ENCODE results near the gene LACC1.

LACC1 gene

GRCh38 chr13:43874504-43875092, 5.1 kb upstream of the LACC1 start:
- Mint-ChIP-seq H3K4me3 (no peak overlapping the region), H3K4me1 (peaks cover 6% of the 10 kb centered on the region), H3K27me3 (no peaks in the 10 kb centered on the region), H3K27ac (ENCODE audit: low read depth) (no peak overlapping the region), H3K9me3 (no peaks in the 10 kb centered on the region), H3K36me3 (ENCODE audit: insufficient read depth) (peaks cover 2% of the 10 kb centered on the region)
- ATAC-seq (replicated peaks; ENCODE audit: extremely low read depth, poor library complexity, severe bottlenecking) (no peak), DNase-seq (ENCODE audit: low spot score in 2 of 2) (no peak)

GRCh38 chr13:43876366-43876765, 3.3 kb upstream of the LACC1 start:
- ATAC-seq (replicated peaks; ENCODE audit: extremely low read depth, poor library complexity, severe bottlenecking) = no peak
- no peaks in the 10 kb centered on the region for H3K9me3 Mint-ChIP-seq
- no peak overlapping the region for H3K4me3 Mint-ChIP-seq
- H3K36me3 Mint-ChIP-seq (ENCODE audit: insufficient read depth) = peaks cover 2% of the 10 kb centered on the region
- peaks cover 13% of the 10 kb centered on the region for H3K4me1 Mint-ChIP-seq
- H3K27me3 Mint-ChIP-seq = no peaks in the 10 kb centered on the region
- no peak overlapping the region for H3K27ac Mint-ChIP-seq (ENCODE audit: low read depth)
- no peak for DNase-seq (ENCODE audit: low spot score in 2 of 2)

DNA sequence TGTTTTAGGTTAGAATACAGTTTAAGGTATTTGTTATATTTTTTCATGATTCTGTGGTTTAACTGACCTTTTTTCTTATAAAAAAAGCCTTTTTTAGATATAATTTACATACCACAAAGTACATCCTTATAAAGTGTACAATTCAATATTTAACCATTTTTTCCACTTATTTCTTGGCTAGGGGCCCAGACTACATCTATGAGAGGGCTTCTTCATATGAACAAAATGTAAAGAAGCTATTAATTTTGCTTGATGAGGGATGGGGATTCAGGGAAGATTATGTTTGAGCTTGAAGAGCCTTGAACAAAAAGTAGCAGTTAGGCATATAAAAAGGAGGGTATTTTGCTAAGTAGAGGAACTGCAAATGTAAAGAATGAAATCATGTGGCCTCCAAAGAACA, 2.4 kb upstream of the LACC1 start:
- Mint-ChIP-seq H3K4me3 (peak overlapping the region; percentile 86), H3K9me3 (no peaks in the 10 kb centered on the region), H3K27ac (ENCODE audit: low read depth) (peak overlapping the region; percentile 29), H3K27me3 (no peaks in the 10 kb centered on the region), H3K36me3 (ENCODE audit: insufficient read depth) (peaks cover 2% of the 10 kb centered on the region), H3K4me1 (peaks cover 13% of the 10 kb centered on the region)
- ATAC-seq (replicated peaks; ENCODE audit: extremely low read depth, poor library complexity, severe bottlenecking) = no peak
- no peak for DNase-seq (ENCODE audit: low spot score in 2 of 2)

GRCh38 chr13:43877766-43878165, 1.9 kb upstream of the LACC1 start:
- Mint-ChIP-seq H3K36me3 (ENCODE audit: insufficient read depth) (peaks cover 2% of the 10 kb centered on the region), H3K27me3 (no peaks in the 10 kb centered on the region), H3K9me3 (no peaks in the 10 kb centered on the region), H3K4me1 (peaks cover 13% of the 10 kb centered on the region), H3K4me3 (peak overlapping the region; percentile 86), H3K27ac (ENCODE audit: low read depth) (peak overlapping the region; percentile 29)
- ATAC-seq (replicated peaks; ENCODE audit: extremely low read depth, poor library complexity, severe bottlenecking) (no peak), DNase-seq (ENCODE audit: low spot score in 2 of 2) (no peak)

GRCh38 chr13:43878892-43879754, 581 bp upstream of the LACC1 start, which contains the start of gene CCDC122:
Gene CCDC122, minus strand, starts transcription at chr13:43879740. Its CDS starts 10,364 bp downstream, at chr13:43869376.
- peak; percentile 88 for ATAC-seq (replicated peaks; ENCODE audit: extremely low read depth, poor library complexity, severe bottlenecking)
- DNase-seq (ENCODE audit: low spot score in 2 of 2) = peak; percentile 54 to 63
- peaks cover 13% of the 10 kb centered on the region for H3K4me1 Mint-ChIP-seq
- no peaks in the 10 kb centered on the region for H3K9me3 Mint-ChIP-seq
- H3K27me3 Mint-ChIP-seq = no peaks in the 10 kb centered on the region
- H3K4me3 Mint-ChIP-seq = peak within 1 kb of the TSS; percentile 86
- peaks cover 2% of the 10 kb centered on the region for H3K36me3 Mint-ChIP-seq (ENCODE audit: insufficient read depth)
- peak within 1 kb of the TSS; percentile 91 for H3K27ac Mint-ChIP-seq (ENCODE audit: low read depth)

DNA sequence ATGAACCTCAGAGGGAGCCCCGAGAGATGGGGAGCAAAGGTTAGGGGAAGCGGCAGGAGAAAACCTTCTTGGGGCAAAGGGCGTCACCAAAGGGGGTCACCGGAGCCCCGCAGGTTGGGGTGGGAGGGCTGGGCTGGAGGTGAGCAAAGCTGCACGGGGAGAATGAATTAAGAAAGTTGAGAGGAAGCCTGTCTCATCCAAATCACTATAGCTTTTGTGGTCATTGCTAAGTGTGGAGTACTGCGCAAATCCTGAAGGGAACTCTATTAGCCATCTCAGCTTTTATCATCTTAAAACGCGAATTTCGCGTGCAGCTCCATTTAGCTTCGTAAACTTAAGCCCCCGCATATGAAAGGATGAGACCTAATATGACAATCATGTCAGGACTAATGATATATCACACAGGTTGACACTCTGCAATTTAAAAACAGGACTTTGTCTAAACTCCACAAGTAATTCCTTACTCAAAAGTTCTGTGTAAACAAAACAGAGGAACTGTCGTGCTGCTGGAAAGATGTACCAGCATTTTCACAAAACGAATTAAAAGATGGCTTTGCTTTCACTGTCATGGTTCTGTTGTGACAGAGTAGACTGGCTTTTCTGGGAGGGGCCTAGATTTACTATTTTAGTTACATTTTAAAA, 631 bp downstream of the LACC1 start:
- ATAC-seq (replicated peaks; ENCODE audit: extremely low read depth, poor library complexity, severe bottlenecking) (no peak), DNase-seq (ENCODE audit: low spot score in 2 of 2) (no peak)
- peak overlapping the region; percentile 86 for H3K4me3 Mint-ChIP-seq
- peaks cover 13% of the 10 kb centered on the region for H3K4me1 Mint-ChIP-seq
- peak overlapping the region; percentile 91 for H3K27ac Mint-ChIP-seq (ENCODE audit: low read depth)
- H3K27me3 Mint-ChIP-seq = no peaks in the 10 kb centered on the region
- H3K36me3 Mint-ChIP-seq (ENCODE audit: insufficient read depth) = peaks cover 2% of the 10 kb centered on the region
- H3K9me3 Mint-ChIP-seq = no peaks in the 10 kb centered on the region

DNA sequence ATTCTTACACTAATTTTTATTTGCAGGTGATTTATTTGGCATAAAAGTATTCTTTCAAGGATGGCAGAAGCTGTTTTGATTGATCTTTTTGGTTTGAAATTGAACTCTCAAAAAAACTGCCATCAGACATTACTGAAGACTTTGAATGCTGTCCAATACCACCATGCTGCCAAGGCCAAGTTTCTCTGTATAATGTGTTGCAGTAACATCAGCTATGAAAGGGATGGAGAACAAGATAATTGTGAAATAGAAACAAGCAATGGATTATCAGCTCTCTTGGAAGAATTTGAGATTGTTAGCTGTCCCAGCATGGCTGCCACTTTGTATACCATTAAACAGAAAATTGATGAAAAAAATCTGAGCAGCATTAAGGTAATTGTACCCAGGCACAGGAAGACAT, 1.2 kb downstream of the LACC1 start:
- Mint-ChIP-seq H3K27ac (ENCODE audit: low read depth) (no peak overlapping the region), H3K4me3 (peak overlapping the region; percentile 86), H3K27me3 (no peaks in the 10 kb centered on the region), H3K4me1 (peaks cover 13% of the 10 kb centered on the region), H3K36me3 (ENCODE audit: insufficient read depth) (peaks cover 2% of the 10 kb centered on the region), H3K9me3 (no peaks in the 10 kb centered on the region)
- ATAC-seq (replicated peaks; ENCODE audit: extremely low read depth, poor library complexity, severe bottlenecking) (no peak), DNase-seq (ENCODE audit: low spot score in 2 of 2) (no peak)

DNA sequence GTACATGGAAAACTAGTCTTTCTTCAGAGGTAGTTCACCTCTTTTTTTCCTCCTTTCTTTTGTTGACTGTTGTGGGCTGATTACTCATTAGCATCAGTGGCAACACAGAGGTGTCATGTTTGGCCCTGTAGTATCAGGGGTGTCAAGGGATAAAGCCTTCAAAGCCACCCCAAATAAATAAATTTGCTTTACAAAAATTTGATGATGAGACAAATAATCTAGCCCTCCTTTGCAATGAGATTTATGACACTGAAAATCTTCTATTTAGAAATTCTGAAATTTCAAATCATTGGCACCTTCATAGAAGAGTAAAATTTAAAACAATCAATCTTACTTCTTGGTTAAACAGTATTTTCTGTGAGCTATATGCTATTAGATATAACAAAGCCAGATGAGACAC, 1.9 kb downstream of the LACC1 start:
- H3K27me3 Mint-ChIP-seq = no peaks in the 10 kb centered on the region

DNA sequence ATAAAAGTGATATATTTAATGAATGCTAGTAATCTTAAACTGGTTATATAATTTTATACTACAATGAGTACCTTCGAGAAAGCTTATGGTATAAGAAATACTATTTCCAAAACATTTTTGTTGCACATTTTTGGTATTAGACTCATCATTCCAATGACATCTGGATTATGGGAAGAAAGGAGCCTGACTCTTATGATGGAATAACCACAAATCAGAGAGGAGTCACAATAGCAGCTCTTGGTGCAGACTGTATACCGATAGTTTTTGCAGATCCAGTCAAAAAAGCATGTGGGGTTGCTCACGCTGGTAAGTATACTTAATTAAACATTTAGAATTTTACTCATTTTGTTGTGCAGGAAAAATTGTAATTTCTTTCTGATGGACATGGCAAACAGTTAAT, 3.9 kb downstream of the LACC1 start:
- H3K36me3 Mint-ChIP-seq (ENCODE audit: insufficient read depth) = peaks cover 2% of the 10 kb centered on the region
- no peaks in the 10 kb centered on the region for H3K9me3 Mint-ChIP-seq
- no peak overlapping the region for H3K27ac Mint-ChIP-seq (ENCODE audit: low read depth)
- no peaks in the 10 kb centered on the region for H3K27me3 Mint-ChIP-seq
- DNase-seq (ENCODE audit: low spot score in 2 of 2) (no peak), ATAC-seq (replicated peaks; ENCODE audit: extremely low read depth, poor library complexity, severe bottlenecking) (no peak)
- H3K4me3 Mint-ChIP-seq = no peak overlapping the region
- peaks cover 8% of the 10 kb centered on the region for H3K4me1 Mint-ChIP-seq

More for the DNA sequence above, 1.9 kb downstream of the LACC1 start:
- Mint-ChIP-seq H3K4me3 (no peak overlapping the region), H3K4me1 (peaks cover 13% of the 10 kb centered on the region), H3K27ac (ENCODE audit: low read depth) (no peak overlapping the region), H3K9me3 (no peaks in the 10 kb centered on the region), H3K36me3 (ENCODE audit: insufficient read depth) (peaks cover 2% of the 10 kb centered on the region)
- DNase-seq (ENCODE audit: low spot score in 2 of 2) (no peak), ATAC-seq (replicated peaks; ENCODE audit: extremely low read depth, poor library complexity, severe bottlenecking) (no peak)

- no peaks in the 10 kb centered on the region for H3K9me3 Mint-ChIP-seq
- no peak for DNase-seq (ENCODE audit: low spot score in 2 of 2)
- H3K36me3 Mint-ChIP-seq (ENCODE audit: insufficient read depth) = peaks cover under 1% of the 10 kb centered on the region
- H3K4me3 Mint-ChIP-seq = no peak overlapping the region
- no peak for ATAC-seq (replicated peaks; ENCODE audit: extremely low read depth, poor library complexity, severe bottlenecking)
- peaks cover 7% of the 10 kb centered on the region for H3K4me1 Mint-ChIP-seq
- no peak overlapping the region for H3K27ac Mint-ChIP-seq (ENCODE audit: low read depth)
- no peaks in the 10 kb centered on the region for H3K27me3 Mint-ChIP-seq
These were observed 4.5 kb downstream of the LACC1 start for GRCh38 chr13:43884222-43884621.

DNA sequence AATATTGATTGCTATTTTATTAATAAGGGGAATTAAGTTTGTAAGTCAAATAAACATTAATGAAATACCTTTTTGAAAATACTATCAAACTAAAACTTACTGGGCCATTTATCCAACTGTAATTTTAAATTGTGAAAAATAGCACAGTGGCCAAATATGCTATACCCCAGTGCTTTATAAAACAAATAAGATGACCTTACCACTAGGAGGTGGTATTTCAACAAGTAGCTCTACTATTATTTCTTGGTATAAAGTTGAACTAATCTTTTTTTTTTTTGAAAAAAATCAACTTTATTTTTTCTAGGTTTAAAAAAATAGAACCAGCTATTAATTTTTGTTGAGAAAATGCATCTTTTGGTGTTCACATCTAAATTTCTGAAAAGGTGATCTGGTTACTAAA, 14.7 kb downstream of the LACC1 start:
- Mint-ChIP-seq H3K4me3 (no peak overlapping the region), H3K27ac (ENCODE audit: low read depth) (no peak overlapping the region), H3K9me3 (no peaks in the 10 kb centered on the region), H3K27me3 (peaks cover 16% of the 10 kb centered on the region), H3K36me3 (ENCODE audit: insufficient read depth) (peaks cover 2% of the 10 kb centered on the region), H3K4me1 (no peaks in the 10 kb centered on the region)
- DNase-seq (ENCODE audit: low spot score in 2 of 2) (no peak), ATAC-seq (replicated peaks; ENCODE audit: extremely low read depth, poor library complexity, severe bottlenecking) (no peak)

DNA sequence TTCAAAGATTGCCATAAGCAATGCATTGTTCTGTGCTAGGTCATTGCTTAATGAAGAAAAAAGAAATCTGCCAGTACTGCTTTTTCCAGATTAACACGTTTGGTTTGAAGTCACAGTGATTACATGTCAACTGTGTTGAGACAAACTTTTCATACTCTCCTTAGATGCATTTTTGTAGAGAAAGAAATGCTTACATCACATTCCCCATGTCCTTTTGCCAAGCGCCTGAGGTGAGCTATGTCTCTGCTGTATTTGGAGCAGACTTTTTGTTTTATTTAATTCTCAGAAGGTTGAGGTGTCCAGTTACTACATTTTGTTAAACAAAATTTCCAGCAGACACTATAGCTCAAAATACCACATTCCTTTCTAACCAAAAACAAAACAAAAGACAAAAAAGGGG, 16.2 kb downstream of the LACC1 start:
- no peaks in the 10 kb centered on the region for H3K9me3 Mint-ChIP-seq
- DNase-seq (ENCODE audit: low spot score in 2 of 2) (no peak), ATAC-seq (replicated peaks; ENCODE audit: extremely low read depth, poor library complexity, severe bottlenecking) (no peak)
- H3K27ac Mint-ChIP-seq (ENCODE audit: low read depth) = no peak overlapping the region
- no peaks in the 10 kb centered on the region for H3K36me3 Mint-ChIP-seq (ENCODE audit: insufficient read depth)
- H3K27me3 Mint-ChIP-seq = peaks cover 25% of the 10 kb centered on the region
- H3K4me1 Mint-ChIP-seq = no peaks in the 10 kb centered on the region
- no peak overlapping the region for H3K4me3 Mint-ChIP-seq
